DMS79 (cell line): ENCODE measurements around the gene PLCL2.
"Not testable (repeated sequence)": the region's sequence is repeated elsewhere in the genome, so short reads cannot be mapped to it uniquely, and the experiment has no call there.

Experiments used
- DNase-seq: peaks from one replicate; lab custom pipeline; 2025; lab: John Stamatoyannopoulos, UW

PLCL2 gene

DNA sequence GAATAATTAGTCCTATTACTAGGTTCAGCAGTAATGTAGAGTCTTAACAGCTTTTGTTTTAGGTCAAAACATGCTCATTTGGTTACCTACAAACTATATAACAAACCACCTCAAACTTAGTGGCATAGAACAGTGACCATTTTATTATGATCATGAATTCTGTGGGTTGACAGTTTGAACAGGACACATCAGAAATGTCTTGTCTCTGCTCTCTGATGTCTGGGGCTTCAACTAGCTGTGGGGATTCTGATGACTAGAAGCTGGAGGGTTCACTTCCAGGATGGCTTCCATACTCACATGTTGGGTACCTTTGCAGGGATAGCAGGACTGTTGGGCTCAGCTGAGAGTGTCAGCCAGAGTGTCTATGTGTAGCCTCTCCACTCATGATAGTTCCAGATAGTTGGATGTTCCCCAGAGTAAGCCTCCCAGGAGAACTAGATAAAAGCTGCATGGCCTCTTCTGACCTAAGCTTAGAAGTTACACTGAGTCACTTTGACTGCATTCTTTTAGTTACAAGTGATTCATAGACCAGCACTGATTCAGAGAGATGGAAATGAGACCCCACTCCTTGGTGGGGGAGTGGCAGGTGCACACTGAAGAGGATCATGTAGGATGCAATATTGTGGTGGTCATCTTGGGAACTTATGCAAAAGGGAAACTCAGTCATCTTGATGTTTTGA lies 32.6 kb downstream of the PLCL2 start:
- DNase-seq: no peak

DNA sequence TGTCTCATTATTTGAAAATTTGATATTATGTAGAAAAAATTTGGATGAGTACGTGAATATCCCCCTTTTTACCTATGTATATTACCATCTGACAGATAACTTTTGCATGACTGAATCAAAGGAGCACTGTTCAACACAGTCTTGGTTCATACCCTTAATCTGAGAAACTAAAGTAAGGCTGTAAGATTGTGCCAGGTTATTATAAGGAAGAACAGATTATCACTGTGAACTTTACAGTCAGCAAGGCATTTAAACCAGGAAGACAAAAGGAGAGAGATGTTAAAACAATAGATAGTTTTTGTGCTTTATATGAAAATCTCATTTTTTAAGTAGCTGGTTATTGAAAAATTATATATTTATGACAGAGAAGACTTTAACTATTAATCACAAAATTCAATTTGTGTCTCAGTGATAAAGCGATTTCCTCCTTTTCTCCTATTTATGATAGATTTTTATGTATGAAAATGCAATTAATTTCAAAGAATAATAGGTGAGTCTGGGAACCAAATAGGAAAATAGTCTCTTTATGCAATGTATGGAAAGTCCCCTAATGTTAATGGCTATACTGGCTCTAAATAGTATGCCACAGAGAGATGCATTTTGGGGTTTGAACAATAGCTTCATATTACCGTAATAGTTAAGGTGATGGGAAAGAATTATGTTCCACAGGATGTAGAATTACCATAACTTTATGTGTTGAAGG lies 33.4 kb downstream of the PLCL2 start:
- DNase-seq: no peak

DNA sequence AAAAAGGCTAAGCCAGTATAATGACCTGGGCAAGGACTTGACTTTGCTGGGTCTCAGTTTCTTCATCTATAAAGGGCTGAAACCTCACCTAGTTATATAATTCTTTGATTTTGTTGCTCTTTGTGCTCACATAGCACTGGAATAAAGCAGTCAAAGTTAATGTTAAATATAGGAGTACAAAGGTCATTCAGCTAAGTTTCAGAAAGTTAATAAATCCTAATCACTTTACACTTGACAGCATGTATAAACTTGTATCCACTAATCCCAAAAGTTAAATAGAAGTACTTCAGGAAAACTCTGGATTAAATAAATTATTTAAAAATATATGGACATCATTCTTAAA lies 33.9 kb downstream of the PLCL2 start:
- no peak for DNase-seq

DNA sequence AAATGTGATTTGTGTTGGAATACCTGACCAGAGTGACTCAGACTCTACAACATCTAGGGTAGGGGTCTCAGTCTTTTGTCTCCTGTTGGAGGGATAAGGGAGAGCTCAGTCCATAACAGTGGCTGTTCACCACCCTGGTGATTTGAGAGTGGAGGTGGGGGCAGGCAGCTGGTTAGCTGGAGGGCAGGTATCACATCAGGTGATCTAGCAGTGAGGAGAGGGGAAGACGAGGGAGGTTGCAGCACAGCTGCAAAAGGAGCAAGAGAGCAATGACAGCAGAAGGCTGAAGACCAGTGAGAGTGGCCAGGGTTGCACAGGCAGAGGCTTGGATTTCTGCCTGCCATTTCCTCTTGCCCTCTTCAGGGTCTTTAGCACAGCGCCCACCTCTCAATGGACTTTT lies 38.4 kb downstream of the PLCL2 start:
- no peak for DNase-seq

DNA sequence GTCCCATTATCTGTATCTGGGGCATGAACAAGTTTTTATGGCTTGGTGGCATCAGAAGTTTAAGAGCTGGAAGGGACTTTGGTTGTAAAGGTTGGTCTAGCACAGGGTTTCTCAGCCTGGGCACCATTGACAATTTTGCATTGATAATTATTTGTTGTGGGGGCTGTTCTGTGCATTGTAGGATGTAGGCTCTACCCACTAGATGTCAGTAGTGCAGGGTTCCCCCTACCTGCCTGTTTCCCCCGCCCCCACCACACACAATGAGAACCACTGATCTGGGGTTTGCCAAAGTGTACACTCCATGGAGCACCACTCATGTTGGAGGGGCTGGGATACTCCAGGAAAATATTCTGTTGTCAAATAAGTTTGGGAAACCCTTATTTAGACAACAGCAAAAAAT lies 42.7 kb downstream of the PLCL2 start:
- no peak for DNase-seq

DNA sequence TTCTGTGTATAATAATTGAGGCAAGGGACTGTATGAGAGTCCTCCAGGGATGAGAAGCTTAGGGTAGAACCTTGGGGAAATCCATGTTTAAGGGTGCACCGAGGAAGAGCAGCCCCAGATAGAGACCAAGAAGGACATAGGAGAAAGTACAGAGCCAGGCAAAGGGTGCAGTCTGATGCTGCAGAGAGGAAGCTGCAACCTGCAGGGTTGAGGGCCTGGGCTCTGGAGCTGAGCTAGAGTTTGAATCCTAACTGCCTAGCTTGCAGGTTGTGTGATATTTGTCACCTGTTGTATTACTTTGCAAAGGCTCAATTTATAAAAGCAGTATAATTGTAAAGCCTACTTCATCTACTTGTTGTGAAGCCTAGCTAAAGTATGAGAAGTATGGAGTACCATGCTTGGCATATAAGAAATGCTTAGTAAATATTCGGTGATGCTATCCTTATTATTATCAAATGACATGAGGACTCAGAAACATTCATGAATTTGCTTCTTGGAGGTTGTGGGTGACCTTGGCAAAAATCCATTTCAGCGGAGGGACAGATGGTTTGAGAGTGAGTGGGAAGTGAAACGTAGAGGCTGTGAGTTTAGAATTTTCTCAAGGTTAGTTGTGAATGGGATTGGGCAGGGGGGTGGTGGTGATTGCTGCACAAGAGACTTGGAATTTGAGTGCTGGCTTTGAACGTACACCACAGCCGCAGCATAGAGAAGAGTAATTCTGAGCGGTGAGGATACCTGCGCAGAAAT lies 43.8 kb downstream of the PLCL2 start:
- no peak for DNase-seq

DNA sequence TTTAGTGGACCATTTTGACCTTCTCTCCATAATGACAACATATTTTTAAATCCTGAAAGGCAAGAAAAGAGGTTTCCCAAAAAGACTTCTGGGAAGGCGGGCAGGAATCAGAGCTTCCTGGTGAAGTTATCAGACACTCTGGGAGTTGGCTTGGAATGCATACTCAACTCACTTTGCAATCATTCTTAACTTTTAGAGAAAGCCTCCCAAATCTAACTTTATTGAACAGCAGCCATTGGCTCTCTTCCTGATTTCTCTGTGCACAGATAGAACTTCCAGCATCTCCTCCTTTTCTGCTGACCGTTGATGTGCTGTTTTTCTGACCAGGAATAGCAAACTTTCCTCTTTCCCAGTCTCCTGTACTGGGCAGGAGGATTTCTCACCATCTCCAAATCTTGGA lies 44.6 kb downstream of the PLCL2 start:
- no peak for DNase-seq

DNA sequence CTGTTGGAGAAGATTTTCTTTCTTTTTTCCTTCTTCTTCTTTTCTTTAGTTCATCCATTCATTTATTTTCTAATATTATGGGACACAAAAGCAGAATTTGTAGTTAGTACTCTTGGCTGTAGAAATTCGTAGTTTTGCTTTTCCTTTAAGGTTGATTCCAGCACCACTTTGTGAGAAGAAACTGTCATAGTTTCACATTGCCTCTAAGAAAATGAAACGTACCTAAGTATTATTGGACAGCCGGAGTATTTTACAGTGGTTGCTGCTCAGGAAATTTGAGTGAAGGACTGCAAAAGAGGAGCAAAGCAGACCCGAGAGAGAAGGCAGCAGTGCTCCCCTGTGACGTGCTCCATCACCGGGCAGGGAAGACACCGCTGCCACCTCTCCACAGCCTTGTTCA lies 48.1 kb downstream of the PLCL2 start:
- no peak for DNase-seq

DNA sequence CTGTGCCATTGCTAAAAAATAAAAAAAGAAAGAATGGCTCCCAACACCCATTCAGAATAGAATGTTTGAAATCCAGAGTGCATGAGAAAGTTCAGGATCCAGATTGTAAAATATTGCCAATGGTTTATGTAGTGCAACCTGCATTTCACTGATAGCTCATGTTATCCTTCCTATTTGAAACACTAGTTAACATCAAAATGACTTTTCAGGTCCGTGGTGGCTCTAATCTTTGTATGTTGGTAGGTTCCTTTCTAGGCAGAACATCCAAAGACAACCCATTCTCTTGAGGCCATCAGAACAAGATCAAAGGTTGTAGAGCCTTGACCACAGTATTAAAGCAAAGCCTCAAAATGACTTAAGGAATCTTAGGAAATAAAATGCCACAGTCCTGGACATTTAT lies 51.0 kb downstream of the PLCL2 start:
- no peak for DNase-seq

DNA sequence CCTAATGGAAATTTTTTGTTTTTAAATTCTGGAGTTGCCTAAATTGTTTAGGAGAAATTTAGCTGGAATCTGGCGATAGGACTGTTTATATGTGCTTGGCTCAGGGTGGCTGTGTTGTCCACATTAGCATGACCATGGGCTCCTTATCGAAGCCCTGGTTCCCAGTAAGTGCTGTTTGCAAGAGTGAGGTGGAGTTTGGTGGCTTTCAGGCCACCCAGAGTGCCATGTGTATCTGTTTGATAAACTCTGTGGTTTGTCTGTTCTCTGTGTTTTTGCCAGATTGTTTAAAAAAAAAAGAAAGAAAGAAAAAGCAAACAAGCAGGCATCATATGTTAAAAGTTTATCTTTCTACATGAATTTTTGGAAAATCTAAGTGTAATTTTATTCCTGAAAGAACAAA lies 51.5 kb downstream of the PLCL2 start:
- DNase-seq: no peak

DNA sequence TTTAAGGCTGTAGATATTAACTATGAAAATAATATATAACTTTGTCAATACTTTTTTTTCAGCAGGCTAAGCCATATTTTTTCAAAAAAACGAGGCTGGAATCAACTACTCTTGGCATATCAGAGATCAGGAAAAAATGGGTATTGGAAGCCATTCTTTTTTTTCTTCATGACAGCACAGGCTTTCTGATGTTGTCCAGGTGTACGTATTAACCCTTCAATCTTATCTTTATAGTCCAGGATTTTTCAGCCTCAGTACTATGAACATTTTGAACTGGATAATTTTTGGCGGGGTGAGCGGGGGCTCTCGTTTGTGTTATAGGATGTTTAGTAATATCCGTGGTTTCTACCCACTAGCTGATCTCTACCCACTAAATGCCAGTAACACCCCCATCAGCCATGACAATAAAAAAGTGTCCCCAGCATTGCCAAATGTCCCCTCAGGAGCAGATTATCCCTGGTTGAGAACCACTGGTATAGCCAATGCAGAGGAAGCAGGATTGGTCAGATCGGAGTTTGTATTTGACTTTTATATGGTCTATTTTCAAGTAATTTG lies 52.0 kb downstream of the PLCL2 start:
- DNase-seq: no peak

DNA sequence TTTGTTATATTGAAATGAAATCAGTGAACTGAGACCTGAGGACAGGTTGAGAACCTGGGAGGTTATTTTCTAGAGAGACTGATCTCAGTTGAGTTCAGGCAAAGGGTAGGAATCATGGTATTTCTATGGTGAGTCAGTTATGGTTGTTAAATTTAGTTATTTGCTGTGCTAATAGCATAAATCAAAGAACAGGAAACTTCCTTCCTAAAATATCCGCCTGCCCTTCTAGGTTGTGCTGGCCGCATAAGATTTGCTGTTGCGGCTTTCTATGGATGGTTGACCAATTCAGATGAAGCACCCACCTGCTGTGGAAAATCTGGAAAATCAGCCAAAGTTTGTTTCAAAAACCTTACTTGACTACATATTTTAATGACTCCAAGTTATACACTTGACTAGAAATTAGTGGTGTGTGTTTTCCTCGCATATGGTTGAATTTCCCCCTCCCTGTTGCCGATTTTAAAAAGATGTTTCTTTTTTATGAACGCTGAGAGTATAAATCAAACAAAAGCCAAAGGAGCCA lies 52.6 kb downstream of the PLCL2 start:
- no peak for DNase-seq

DNA sequence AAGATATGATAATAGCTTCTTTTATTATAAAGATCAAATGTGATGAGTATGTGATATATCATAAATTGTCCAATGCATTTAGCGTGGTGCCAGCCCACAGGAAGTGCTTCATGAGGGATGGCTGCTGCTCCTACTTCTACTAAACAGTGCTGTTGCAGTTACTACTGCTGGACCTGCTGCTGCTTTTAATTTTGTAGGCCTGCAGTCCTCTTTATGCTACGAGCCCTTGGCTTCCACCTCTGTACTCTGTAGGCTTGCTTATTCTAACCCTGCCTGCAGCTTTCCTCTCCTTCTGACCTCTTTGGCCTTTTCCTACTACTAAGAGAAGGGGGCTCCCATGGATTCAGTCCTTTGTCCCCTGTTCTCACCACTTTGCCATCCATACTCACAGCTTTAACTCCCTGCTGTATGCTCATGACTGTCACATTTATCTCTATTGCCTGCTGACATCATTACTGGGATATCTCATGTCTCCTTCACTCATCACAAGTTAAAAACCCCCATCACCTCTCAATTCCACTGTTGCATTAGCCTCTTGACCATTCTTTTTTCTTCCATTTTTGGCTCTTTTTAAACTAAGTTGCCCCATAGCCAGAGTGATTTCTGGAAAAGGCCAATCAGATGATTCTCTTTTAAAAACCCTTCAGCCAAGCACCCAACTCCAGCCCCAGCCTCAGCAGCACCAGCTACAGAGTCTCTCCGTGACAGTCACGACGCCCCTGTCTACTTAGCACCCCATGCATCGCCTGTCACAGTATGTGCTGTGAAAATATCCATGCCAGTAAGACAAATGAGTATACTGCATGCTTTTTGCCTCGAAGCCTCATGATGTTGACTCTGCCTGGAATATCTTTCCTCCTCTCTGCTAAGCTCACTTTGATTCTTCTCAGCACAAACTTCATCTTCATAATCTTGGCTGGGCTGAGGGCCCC lies 56.3 kb downstream of the PLCL2 start:
- no peak for DNase-seq

DNA sequence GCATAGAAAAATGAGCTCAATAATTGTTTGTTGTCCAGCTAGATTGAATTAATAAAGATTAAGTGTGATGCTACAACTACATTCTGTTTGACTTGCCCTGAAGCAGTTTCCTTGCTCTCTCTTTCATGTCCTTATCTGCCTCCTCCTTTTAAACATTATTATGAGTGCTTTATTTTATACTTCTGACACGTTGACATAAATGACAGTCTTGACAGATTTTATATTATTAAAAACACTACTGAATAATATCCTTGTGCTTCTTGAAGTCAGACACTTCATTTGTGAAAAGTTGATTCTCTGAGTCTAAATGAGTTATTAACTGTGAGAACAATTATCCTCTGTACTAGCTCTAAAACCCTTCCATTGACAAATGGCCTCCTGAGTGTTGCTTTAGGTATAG lies 58.2 kb downstream of the PLCL2 start:
- DNase-seq: no peak

DNA sequence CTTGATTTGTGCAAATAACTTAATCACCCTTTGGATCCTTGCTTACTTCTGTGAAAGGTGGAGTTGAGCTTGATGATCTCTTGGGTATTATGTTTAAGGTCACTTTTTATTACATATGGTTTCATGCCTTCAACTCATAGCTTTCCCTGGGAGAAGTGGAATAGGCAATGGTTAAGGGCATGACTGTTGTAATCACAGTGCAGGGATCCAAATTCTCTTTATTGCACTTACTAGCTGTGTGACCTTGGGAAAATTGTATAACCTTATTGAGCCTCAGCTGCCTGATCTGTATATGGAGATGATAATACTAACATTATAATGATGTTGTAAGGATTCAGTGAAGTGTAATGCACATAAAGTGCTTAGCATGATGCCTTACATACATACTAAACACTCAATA lies 59.1 kb downstream of the PLCL2 start:
- DNase-seq: no peak

DNA sequence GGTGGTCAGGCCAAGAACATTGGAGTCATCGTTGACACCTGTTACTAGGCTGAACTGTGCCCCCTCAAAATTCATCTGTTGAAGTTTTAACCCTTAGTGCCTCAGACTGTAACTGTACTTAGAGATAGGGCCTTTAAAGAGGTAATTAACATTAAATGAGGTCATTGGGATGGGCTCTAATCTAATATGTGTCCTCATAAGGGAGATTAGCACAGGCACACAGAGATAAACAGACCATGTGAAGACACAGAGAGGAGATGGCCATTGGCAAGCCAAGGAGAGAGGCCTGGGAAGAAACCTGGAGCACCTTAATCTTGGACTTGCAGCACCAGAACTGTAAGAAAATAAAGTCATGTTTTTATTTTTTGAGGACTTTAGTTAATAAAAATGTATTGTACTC lies 59.6 kb downstream of the PLCL2 start:
- DNase-seq: no peak

DNA sequence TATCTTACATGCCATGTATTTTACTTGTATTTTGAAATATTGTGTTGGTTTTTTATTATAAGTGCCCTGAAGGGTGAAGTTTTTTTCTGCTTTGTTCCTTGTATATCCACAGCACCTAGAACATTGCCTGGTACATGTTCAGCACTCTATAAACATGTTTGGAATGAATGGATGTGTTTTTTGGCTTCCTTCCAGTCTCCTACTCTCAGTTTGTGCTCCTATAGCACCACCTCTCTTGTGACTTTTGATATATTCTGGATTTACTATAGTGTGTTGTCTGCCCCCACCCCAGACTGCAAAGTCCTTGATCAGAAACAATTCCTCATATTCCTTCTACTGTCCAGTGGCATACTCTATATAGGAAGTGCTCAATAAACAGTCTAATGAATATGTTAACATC lies 60.6 kb downstream of the PLCL2 start:
- DNase-seq: no peak

DNA sequence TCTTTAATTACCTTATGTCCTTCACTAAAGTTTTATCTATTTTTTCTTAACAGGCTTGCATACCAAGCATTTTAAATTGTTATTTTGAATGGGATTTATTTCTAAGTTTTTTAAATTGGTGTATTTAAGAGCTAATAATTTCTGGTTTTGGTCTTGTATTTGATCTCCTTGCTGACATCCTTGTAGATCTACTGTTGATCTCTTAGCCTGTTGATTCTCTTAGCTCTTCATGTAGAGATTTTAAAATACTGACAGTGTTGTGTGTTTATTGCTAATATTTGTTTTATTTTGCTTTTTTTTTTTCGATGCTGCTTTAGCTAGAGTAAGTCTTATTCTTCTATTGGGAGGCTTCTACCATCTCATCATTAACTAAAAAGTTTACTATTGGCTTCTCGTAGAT lies 65.5 kb downstream of the PLCL2 start:
- no peak for DNase-seq

DNA sequence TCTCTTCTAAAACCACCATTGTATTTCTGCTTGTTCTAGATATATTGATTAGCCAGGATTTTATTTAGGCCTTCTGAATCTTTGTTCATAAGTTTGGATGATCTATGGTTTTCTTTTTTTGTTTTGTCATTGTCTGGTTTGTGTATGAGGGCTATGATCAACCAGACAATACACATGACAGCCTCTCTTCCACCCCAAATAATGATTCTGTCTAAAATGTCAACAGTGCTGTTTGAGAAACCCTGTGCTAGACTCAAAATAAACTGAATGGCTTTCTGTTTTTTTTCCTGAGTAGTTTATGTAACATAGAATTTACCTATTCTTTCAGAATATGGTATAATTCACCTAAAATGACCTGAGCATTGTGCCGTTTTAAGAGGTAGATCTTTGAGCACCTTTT lies 66.1 kb downstream of the PLCL2 start:
- DNase-seq: no peak

DNA sequence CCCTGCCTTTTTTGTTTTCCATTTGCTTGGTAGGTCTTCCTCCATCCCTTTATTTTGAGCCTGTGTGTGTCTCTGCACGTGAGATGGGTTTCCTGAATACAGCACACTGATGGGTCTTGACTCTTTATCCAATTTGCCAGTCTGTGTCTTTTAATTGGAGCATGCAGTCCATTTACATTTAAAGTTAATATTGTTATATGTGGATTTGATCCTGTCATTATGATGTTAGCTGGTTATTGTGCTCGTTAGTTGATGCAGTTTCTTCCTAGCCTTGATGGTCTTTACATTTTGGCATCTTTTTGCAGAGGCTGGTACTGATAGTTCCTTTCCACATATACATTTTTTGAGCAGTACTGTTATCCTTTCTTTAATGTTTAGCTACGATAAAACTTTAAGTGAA lies 73.1 kb downstream of the PLCL2 start:
- not testable (repeated sequence) for DNase-seq

DNA sequence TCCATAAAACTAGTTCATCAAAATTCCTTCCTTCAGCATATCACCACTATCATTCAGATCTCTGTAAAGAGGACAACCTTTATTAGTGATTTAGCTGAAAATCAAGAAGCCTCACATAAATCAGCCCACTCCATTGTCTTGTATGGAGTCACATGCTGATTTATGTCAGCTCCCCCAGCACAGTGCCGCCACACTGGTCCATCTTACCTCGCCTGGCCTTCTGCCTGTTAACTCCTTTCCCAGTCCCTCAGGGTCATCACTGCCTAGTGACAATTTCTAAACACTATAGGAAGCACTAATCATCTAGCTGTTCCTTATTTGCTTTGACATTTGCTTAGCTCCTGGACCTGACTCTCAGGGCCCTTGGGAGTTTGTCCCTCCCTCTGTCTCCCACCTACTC lies 75.4 kb downstream of the PLCL2 start:
- DNase-seq: no peak
